ENCODE measurements around the gene RNASEH2C.

- no peak for TF ChIP-seq CTCF (IDR thresholded peaks at IDR 0.05)
- no peak for TF ChIP-seq POLR2AphosphoS5 (IDR thresholded peaks at IDR 0.05)
- TF ChIP-seq POLR2A (IDR thresholded peaks at IDR 0.05; ENCODE audit: low read depth), result no peak
- TF ChIP-seq EP300 (IDR thresholded peaks at IDR 0.05), result no peak
Observed at GRCh38 chr11:65739022-65739421, 18.4 kb upstream of the RNASEH2C start.
